GM18909 (cell line): ENCODE data around the gene SEC61A1.

Source experiments
- ATAC-seq: cut with Tn5 transposase; IDR thresholded peaks from one replicate; pipeline ENCODE4 v1.9.1; 2021; ENCODE audit warnings: mild to moderate bottlenecking; ENCODE audit not compliant: unreplicated experiment, poor library complexity

The SEC61A1 gene

GRCh38 chr3:128051837-128052594 lies at the start of gene SEC61A1:
SEC61A1 (plus strand) TSS chr3:128052437; CDS start chr3:128052553, 116 bp downstream.
- peak; percentile 93 for ATAC-seq

DNA sequence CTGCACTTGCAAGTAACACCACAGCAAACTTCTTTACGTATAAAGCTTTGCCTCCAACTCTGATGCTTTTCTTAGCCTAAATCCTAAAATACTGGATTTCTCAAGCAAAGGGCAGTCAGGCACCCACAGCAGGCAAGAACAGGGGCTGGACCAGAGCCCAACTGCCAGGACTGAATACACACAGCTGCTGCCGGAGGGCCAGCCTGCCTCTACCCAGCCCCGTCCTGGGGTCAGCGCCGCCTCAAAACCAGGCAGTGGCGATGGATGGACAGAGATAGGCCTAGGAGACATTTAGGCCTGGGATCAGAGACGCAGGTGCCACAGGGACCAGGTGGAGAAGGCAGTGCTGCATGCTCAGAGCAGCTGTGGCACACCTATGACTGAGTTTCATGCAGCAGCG lies 47.6 kb upstream of the SEC61A1 start:
- no peak for ATAC-seq

GRCh38 chr3:128006061-128007032 lies 45.9 kb upstream of the SEC61A1 start:
- no peak for ATAC-seq

- ATAC-seq: no peak
These were observed 45.2 kb upstream of the SEC61A1 start for GRCh38 chr3:128007033-128007424.

GRCh38 chr3:128009952-128010846 lies 42.0 kb upstream of the SEC61A1 start:
- no peak for ATAC-seq

DNA sequence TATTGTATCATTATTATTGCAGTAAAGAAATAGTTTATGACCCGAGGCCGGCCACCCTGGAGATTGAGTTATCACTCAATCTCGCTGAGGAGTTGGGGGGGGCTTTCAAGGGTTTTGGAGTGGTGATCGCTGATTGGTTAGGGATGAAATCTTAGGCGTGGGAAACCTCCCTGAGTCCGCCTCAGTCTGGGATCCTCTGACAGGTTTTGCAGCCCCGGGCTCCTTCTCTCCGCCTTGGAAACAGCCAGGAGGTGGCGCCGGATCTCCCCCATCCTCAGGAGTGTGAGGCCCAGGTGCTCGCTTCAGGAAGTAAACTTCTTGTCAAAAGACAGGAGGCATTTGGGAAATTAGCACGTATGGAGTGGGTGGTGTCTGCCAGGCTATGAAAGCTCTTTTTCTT lies 41.1 kb upstream of the SEC61A1 start:
- no peak for ATAC-seq

DNA sequence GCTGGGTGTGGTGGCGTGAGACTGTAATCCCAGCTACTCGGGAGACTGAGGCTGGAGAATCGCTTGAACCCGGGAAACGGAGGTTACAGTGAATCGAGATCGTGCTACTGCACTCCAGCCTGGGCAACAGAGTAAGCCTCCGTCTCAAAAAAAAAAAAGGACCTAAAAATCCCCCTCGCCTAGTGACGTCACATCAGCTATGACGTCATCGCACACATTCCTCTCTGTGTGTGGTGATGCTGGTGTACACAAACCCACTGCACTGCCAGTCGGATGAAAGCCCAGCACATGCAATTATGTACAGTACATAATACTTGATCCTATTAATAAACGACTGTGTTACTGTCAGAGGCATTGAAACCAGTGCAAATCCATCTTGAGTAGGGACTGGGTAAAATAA lies 40.2 kb upstream of the SEC61A1 start:
- ATAC-seq: no peak

- ATAC-seq: no peak
These were observed 37.7 kb upstream of the SEC61A1 start for GRCh38 chr3:128014548-128014947.

- no peak for ATAC-seq
These were observed 35.7 kb upstream of the SEC61A1 start for GRCh38 chr3:128016502-128016901.

- no peak for ATAC-seq
These were observed 30.4 kb upstream of the SEC61A1 start for GRCh38 chr3:128021768-128022372.

- ATAC-seq: no peak
These were observed 19.1 kb upstream of the SEC61A1 start for GRCh38 chr3:128033102-128033501.

DNA sequence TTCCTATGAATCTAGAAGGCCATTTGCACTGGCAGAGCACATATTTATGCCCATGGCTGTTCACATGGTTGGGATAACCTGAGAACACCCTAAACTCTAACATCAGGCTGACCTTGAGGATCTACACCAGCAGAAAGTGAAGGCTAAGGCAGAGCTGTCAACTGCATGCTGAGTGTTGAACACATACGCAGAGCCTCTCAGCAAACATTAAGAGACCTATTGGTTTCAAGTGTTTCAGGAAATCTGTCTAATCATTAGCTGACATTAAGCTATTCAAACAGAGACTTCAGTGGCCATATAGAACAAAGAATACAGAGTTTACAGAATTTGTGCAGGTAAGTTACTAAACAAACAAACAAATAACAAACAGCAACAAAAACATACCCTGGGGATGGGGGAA lies 16.1 kb upstream of the SEC61A1 start:
- no peak for ATAC-seq

GRCh38 chr3:128040041-128040440 lies 12.2 kb upstream of the SEC61A1 start:
- ATAC-seq: no peak

- no peak for ATAC-seq
These were observed 11.6 kb upstream of the SEC61A1 start for GRCh38 chr3:128040660-128041059.

DNA sequence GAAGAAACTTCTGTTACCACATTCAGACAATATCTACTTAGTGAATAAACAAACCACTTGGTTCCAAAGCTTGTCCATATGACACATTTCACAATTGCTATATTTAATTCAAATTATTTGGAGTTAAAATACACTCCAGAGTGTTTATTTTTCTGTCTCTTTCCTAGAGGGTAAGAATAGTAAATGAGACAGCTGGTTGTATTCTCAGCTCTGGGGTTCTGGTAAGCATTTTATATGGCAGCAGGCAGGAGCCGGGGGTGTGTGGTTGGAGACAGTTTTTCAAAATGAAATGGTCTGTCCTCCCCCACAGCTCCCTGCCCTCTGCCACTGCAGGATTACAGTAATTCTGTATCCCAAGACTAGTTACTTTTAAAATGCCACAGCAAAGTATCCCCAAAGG lies 10.9 kb upstream of the SEC61A1 start:
- ATAC-seq: no peak

GRCh38 chr3:128050597-128050996 lies 1.6 kb upstream of the SEC61A1 start:
- no peak for ATAC-seq

GRCh38 chr3:128051459-128051836 lies 789 bp upstream of the SEC61A1 start:
- no peak for ATAC-seq

GRCh38 chr3:128052595-128053351 lies 536 bp downstream of the SEC61A1 start:
- ATAC-seq: no peak

GRCh38 chr3:128053614-128054013 lies 1.4 kb downstream of the SEC61A1 start:
- ATAC-seq: no peak
